Upper lobe of left lung (tissue), 6 donors: Measurements from ENCODE around the gene MAGI2. TPM values are rescaled to one million over a fixed set of nuclear protein-coding genes. Genes with fewer than 3 reads are reported as not detected.
A peak's percentile ranks its signal among the peaks of the same experiment; 100 is the strongest.

ENCODE experiments used
- ATAC-seq, 2 donors: fragments of 200-7000 bp; cut with Tn5 transposase; one replicate each; pipeline ENCODE4 v1.9.1; 2022; ENCODE audit warnings: mild to moderate bottlenecking in 2 of 2, moderate library complexity in 2 of 2; ENCODE audit not compliant: low FRiP score in 2 of 2
- DNase-seq, 2 donors: peaks; one replicate each; pipeline ENCODE4 v3.0.0-alpha.2; 2019 to 2020
- H3K27ac ChIP-seq, 4 donors: fragments of 200-600 bp; sonication (generic); one replicate each; pipeline ENCODE4 v1.5.1; 2016 to 2019
- H3K27me3 ChIP-seq, 4 donors: fragments of 200-600 bp; sonication (generic); one replicate each; pipeline ENCODE4 v1.5.1; 2017 to 2019
- H3K36me3 ChIP-seq, 4 donors: fragments of 200-600 bp; sonication (generic); one replicate each; pipeline ENCODE4 v1.5.1; 2016 to 2019
- H3K4me1 ChIP-seq, 4 donors: fragments of 200-600 bp; sonication (generic); one replicate each; pipeline ENCODE4 v1.5.1; 2018 to 2019
- H3K4me3 ChIP-seq, 4 donors: fragments of 200-600 bp; sonication (generic); one replicate each; pipeline ENCODE4 v1.5.1; 2017 to 2019; ENCODE audit warnings: mild to moderate bottlenecking in 2 of 4, moderate library complexity in 1 of 4
- H3K9me3 ChIP-seq, 4 donors: fragments of 200-600 bp; sonication (generic); one replicate each; pipeline ENCODE4 v1.5.1; 2018 to 2019
- CTCF ChIP-seq, 6 experiments: fragments of 450-650 bp in 4 of 6; fragments of 200-600 bp in 2 of 6; sonication (generic) in 2 of 6; IDR thresholded peaks; one replicate each; pipeline ENCODE4 v1.5.1; 2016 to 2019; ENCODE audit warnings: antibody characterized with exemption in 6 of 6
- EP300 ChIP-seq, 4 donors: sonication (generic); formaldehyde crosslinking; IDR thresholded peaks; one replicate each; pipeline ENCODE4 v1.5.1; 2017; ENCODE audit warnings: antibody characterized with exemption in 4 of 4, control low read depth in 2 of 4
- POLR2A ChIP-seq, 4 donors: fragments of 450-650 bp; IDR thresholded peaks; one replicate each; pipeline ENCODE4 v1.5.1; 2016 to 2017; ENCODE audit warnings: antibody characterized with exemption in 4 of 4, mild to moderate bottlenecking in 2 of 4
- POLR2AphosphoS5 ChIP-seq, 2 donors: sonication (generic); formaldehyde crosslinking; IDR thresholded peaks; one replicate each; pipeline ENCODE4 v1.5.1; 2017; ENCODE audit warnings: antibody characterized with exemption in 2 of 2
- WGBS, 2 donors: methylation state at CpG; one replicate each; pipeline ENCODE4 v1.1.5; 2017 to 2018; 5-methylcytosine and 5-hydroxymethylcytosine counted together
- total RNA-seq, 6 donors: library from RNA; depleted of rRNA in 4 of 6; stranded (reverse); fragments of >200 nt in 4 of 6; gene quantifications; one replicate each; pipeline versions ENCODE4 v1.1.0 to v1.2.1, GENCODE V29; 2016 to 2021
- donor health status: DM: no; HTN: no; CAD: no; lungs with moderate emphysema.
- donor health status: DM: no; HTN: yes; CAD: no; lungs with severe emphysema.

Gene MAGI2
- total RNA-seq, 6 donors from 2014 or later, result 7.9 to 84.9 (median 11.8) TPM

GRCh38 chr7:79361214-79361613 lies 92.3 kb downstream of the MAGI2 start:
- H3K4me3 ChIP-seq, result no peak overlapping the region
- H3K36me3 ChIP-seq, result no peaks in the 10 kb centered on the region
- DNase-seq (no peak), ATAC-seq (no peak)
- H3K27ac ChIP-seq, result no peak overlapping the region
- no peaks in the 10 kb centered on the region for H3K27me3 ChIP-seq
- no peaks in the 10 kb centered on the region for H3K4me1 ChIP-seq
- WGBS, 2 donors, result 64 to 81% methylated on average over 2 of the region's 2 CpGs
- peaks cover 0 to 6% (median 0%) of the 10 kb centered on the region in 4 donors for H3K9me3 ChIP-seq
- TF ChIP-seq POLR2A (IDR thresholded peaks at IDR 0.05), result no peak
- no peak for TF ChIP-seq EP300 (IDR thresholded peaks at IDR 0.05)
- no peak for TF ChIP-seq POLR2AphosphoS5 (IDR thresholded peaks at IDR 0.05)

GRCh38 chr7:79359827-79360226 lies 93.6 kb downstream of the MAGI2 start:
- H3K36me3 ChIP-seq, result no peaks in the 10 kb centered on the region
- H3K4me3 ChIP-seq, result no peak overlapping the region
- H3K27me3 ChIP-seq, result no peaks in the 10 kb centered on the region
- DNase-seq (no peak), ATAC-seq (no peak)
- TF ChIP-seq POLR2A (IDR thresholded peaks at IDR 0.05) (no peak), POLR2AphosphoS5 (IDR thresholded peaks at IDR 0.05) (no peak), EP300 (IDR thresholded peaks at IDR 0.05) (no peak), CTCF (IDR thresholded peaks at IDR 0.05) (no peak)
- WGBS, 2 donors, result 85 to 97% methylated on average over 1 of the region's 1 CpG
- H3K4me1 ChIP-seq, result no peaks in the 10 kb centered on the region
- no peak overlapping the region for H3K27ac ChIP-seq
- H3K9me3 ChIP-seq, result peaks cover 0 to 6% (median 0%) of the 10 kb centered on the region in 4 donors

DNA sequence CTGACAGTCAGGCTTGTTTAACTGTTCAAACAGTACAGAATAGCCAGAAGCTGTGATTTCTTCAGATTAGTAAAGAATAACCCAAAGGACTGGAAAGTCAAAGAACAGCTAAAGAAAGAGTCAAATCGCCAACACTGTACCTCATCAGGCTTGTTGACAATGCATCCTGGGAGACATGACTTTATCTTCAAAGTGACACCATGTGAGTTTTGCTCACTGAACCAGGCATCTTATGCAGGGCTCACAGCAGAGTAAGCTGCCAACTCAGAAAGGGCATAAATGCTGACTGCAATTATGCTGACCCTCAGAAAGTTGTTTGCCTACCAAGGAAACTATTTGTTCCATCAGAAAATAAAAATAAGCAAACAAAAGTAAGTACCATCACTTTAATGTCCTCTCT lies 96.4 kb downstream of the MAGI2 start:
- no peak for DNase-seq
- H3K4me3 ChIP-seq, result no peak overlapping the region
- ATAC-seq, result no peak
- TF ChIP-seq POLR2AphosphoS5 (IDR thresholded peaks at IDR 0.05), result no peak
- TF ChIP-seq POLR2A (IDR thresholded peaks at IDR 0.05), result no peak
- TF ChIP-seq EP300 (IDR thresholded peaks at IDR 0.05), result no peak
- no peak for TF ChIP-seq CTCF (IDR thresholded peaks at IDR 0.05)
- no peak overlapping the region for H3K27ac ChIP-seq
- no peaks in the 10 kb centered on the region for H3K4me1 ChIP-seq
- no peaks in the 10 kb centered on the region for H3K36me3 ChIP-seq
- no peaks in the 10 kb centered on the region for H3K27me3 ChIP-seq
- WGBS, 2 donors, result 86 to 87% methylated on average over 1 of the region's 1 CpG
- H3K9me3 ChIP-seq, result peaks cover 0 to 6% (median 0%) of the 10 kb centered on the region in 4 donors

DNA sequence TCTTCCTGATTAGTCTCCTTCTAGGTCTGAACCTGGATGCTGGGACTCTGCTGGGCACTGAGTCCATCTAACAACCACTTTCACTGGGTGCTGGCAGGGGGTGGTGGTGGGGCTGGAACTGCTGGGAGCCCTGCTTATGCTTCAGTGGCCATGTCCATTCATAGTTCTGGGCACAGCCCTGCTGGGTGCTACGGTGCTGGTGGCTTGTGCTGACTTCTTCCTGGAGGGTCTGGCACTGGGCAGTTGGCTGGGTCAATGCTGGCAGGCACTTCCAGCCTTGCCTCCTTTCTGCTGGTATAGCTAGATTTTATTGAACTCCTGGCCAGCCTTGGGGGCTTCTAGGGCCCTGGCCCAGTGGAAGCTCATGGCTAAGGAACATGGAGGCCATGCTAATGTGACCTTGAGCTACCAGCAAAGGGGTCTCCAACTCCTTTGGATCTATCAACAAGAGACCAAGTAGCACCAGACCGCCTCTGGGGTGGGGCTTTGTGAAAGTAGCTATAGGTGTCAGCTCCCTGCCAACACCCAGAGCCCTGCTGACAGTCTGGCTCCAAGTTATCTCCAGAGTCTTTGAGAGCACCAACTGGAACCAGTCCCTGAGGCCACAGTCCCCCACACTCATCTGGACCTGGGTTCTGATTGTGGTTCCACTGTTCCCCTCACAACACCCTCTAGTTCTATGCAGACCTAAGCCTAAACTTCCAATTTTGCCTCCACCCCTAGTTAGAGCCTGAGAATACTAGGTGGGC lies 99.6 kb downstream of the MAGI2 start:
- no peaks in the 10 kb centered on the region for H3K9me3 ChIP-seq
- ATAC-seq, result peak in 1 of 2 donors; percentile 51
- no peak for DNase-seq
- 85 to 100% methylated on average over 1 to 2 of the region's 2 CpGs for WGBS, 2 donors
- H3K4me1 ChIP-seq, result no peaks in the 10 kb centered on the region
- no peak overlapping the region for H3K4me3 ChIP-seq
- no peak overlapping the region for H3K27ac ChIP-seq
- no peaks in the 10 kb centered on the region for H3K36me3 ChIP-seq
- TF ChIP-seq POLR2A (IDR thresholded peaks at IDR 0.05) (no peak), EP300 (IDR thresholded peaks at IDR 0.05) (no peak), CTCF (IDR thresholded peaks at IDR 0.05) (no peak), POLR2AphosphoS5 (IDR thresholded peaks at IDR 0.05) (no peak)
- H3K27me3 ChIP-seq, result no peaks in the 10 kb centered on the region

DNA sequence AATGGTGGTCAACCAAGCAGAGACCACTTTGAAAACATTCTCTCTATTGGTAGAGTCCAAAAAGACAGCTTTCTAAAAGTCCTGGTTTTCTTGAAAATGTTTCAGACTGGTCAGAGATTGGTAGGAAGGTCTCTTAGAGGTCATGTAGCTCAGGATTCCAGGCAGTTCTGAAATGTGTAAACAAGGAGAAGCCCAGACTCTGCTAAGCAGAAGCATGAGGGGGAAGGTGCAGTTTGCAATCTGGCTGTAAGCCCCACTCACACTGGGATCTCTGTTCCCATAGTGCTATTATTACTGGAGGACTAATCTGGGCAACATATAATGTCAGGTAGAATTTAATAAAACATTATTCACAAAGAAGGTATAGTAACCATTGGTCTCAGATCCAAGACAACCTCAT lies 101.1 kb downstream of the MAGI2 start:
- ATAC-seq, result no peak
- no peak for DNase-seq
- no peaks in the 10 kb centered on the region for H3K9me3 ChIP-seq

More for the DNA sequence above, 101.1 kb downstream of the MAGI2 start:
- H3K4me1 ChIP-seq, result no peaks in the 10 kb centered on the region
- no peak overlapping the region for H3K4me3 ChIP-seq
- no peak overlapping the region for H3K27ac ChIP-seq
- H3K27me3 ChIP-seq, result no peaks in the 10 kb centered on the region
- TF ChIP-seq EP300 (IDR thresholded peaks at IDR 0.05) (no peak), POLR2A (IDR thresholded peaks at IDR 0.05) (no peak), POLR2AphosphoS5 (IDR thresholded peaks at IDR 0.05) (no peak), CTCF (IDR thresholded peaks at IDR 0.05) (no peak)
- no peaks in the 10 kb centered on the region for H3K36me3 ChIP-seq
